ENCODE data around the gene SNRPA1. TPM values are rescaled to one million over a fixed set of nuclear protein-coding genes. Genes with fewer than 3 reads are reported as not detected.

Gene SNRPA1
- total RNA-seq, 2 donors from 2014 or later, result 21.4 to 24.9 TPM

DNA sequence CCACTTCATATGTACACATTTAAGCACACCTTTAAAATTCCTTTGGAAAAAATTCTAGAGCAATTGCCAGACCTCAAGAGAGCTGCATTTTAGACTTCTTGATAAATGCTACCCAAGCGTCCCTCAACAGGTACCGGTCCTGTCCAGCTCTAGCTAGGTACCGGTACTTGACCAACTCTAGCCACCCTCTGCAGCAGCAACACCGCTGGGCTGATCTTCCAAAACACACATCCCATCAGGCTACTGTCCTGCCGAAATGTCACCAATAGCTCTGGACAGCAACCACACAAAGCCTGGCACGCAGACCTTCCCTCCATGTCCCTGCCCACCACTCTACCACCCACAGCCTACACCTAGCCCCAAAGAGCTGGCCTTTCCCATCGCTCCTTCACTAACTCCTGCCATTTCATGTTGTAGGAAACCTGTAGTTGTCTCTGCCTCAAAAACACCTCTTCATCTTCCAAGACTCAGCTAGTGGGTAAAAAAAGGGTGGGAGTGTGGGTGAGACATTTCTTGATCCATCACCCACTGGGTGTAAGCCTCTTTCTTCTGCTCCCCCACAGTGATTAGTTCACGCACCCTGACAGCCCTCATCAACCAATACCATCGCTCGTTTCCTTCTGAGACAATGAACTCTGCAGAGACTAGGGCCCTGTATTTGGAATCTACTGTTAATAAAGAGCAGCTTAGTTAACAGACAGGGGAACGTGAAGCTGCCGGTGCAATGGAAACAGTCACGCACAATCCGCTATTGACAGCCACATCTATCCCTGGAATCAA lies 50.0 kb downstream of the SNRPA1 start:
- no peak overlapping the region for H3K4me3 ChIP-seq
- H3K36me3 ChIP-seq, result no peaks in the 10 kb centered on the region
- H3K9me3 ChIP-seq, result no peaks in the 10 kb centered on the region
- H3K4me1 ChIP-seq, result peaks cover 0 to 97% of the 10 kb centered on the region in 2 donors
- no peak for DNase-seq (ENCODE audit: low spot score)
- peak overlapping the region; percentile 16 to 40 for H3K27ac ChIP-seq
- TF ChIP-seq, protein P1, sequence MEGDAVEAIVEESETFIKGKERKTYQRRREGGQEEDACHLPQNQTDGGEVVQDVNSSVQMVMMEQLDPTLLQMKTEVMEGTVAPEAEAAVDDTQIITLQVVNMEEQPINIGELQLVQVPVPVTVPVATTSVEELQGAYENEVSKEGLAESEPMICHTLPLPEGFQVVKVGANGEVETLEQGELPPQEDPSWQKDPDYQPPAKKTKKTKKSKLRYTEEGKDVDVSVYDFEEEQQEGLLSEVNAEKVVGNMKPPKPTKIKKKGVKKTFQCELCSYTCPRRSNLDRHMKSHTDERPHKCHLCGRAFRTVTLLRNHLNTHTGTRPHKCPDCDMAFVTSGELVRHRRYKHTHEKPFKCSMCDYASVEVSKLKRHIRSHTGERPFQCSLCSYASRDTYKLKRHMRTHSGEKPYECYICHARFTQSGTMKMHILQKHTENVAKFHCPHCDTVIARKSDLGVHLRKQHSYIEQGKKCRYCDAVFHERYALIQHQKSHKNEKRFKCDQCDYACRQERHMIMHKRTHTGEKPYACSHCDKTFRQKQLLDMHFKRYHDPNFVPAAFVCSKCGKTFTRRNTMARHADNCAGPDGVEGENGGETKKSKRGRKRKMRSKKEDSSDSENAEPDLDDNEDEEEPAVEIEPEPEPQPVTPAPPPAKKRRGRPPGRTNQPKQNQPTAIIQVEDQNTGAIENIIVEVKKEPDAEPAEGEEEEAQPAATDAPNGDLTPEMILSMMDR (IDR thresholded peaks at IDR 0.05), result no peak
- H3K27me3 ChIP-seq, result no peaks in the 10 kb centered on the region

DNA sequence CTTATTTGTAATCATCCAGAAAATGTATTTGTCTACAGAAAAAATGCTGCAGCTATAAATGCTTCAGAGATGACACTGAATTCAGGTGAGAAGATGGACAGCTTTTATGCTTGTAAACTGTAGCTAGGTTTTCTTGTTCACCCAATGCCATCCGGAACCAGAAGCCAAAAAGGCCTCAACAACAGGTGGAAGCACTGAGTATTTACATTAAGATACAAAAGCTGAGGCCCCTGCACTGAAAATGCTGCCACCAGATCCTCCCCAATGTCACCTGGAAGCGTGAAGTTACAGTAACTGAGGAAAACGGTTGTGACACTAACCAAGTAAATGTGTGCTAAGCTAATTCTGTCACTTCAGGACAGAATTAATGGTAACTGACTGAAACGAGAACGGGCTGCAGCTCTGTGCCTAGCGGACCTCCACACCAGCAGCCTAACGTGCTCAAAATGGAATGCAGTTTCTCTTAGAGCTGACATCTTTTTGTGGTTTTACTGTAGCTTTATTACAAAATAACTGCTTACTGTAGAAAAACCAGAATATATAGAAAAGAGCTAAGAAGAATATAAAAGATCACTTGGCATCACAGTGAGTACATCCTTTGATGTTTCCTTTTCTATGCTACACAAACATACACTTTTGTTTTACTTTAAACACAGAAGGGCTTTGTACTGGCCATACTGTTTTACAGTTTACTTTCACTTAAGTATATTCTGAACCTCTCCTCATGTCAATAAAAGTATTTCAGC lies 50.8 kb downstream of the SNRPA1 start:
- Histone ChIP-seq H3K4me1 (peaks cover 0 to 98% of the 10 kb centered on the region in 2 donors), H3K4me3 (no peak overlapping the region), H3K9me3 (no peaks in the 10 kb centered on the region), H3K36me3 (no peaks in the 10 kb centered on the region), H3K27ac (peak overlapping the region in 1 of 2 donors; percentile 40), H3K27me3 (no peaks in the 10 kb centered on the region)
- no peak for DNase-seq (ENCODE audit: low spot score)
- TF ChIP-seq, protein P1 (IDR thresholded peaks at IDR 0.05), result no peak

DNA sequence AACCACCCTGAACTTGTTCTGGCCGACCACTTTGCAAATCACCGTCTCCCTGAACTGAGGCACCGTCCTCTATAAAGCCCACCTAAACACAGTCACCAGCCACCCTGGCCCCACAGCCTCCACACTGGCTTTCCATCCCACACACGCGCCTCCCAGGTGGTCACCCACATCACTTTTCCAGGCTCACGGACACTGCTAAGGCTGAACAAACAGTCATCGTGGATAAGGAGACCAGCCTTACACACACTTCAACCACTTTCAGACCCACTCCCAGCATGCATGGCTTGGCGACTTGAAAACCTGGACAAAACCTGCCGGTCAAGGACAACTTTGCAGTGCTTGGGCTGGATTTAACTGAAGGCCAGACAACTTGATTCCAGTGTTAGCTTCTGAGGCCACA lies 51.6 kb downstream of the SNRPA1 start:
- no peaks in the 10 kb centered on the region for H3K27me3 ChIP-seq
- DNase-seq (ENCODE audit: low spot score), result no peak

DNA sequence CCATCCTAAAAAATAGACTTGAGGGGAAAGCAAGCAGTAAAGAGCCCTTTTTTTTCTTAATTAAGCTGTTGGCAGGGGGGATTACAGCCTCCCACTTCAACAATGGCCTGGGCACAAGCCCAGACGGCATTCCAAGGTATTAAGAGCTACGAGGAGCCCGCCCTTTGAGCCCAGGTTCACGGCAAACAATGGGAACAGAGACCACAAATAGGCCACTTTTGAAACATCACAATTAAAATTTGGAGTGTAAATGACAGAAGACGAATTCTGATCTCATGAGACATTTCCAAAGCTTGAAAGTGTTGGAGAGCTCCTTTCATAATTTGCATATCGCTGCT lies 52.1 kb downstream of the SNRPA1 start:
- Histone ChIP-seq H3K36me3 (no peaks in the 10 kb centered on the region), H3K27ac (peak overlapping the region; percentile 40 to 41)
- TF ChIP-seq, protein P1 (IDR thresholded peaks at IDR 0.05), result no peak

More for the DNA sequence above, 51.6 kb downstream of the SNRPA1 start:
- TF ChIP-seq, protein P1 (IDR thresholded peaks at IDR 0.05), result no peak
- Histone ChIP-seq H3K27ac (peak overlapping the region; percentile 21 to 40), H3K9me3 (no peaks in the 10 kb centered on the region), H3K36me3 (no peaks in the 10 kb centered on the region), H3K4me3 (no peak overlapping the region), H3K4me1 (peaks cover 0 to 93% of the 10 kb centered on the region in 2 donors)

DNA sequence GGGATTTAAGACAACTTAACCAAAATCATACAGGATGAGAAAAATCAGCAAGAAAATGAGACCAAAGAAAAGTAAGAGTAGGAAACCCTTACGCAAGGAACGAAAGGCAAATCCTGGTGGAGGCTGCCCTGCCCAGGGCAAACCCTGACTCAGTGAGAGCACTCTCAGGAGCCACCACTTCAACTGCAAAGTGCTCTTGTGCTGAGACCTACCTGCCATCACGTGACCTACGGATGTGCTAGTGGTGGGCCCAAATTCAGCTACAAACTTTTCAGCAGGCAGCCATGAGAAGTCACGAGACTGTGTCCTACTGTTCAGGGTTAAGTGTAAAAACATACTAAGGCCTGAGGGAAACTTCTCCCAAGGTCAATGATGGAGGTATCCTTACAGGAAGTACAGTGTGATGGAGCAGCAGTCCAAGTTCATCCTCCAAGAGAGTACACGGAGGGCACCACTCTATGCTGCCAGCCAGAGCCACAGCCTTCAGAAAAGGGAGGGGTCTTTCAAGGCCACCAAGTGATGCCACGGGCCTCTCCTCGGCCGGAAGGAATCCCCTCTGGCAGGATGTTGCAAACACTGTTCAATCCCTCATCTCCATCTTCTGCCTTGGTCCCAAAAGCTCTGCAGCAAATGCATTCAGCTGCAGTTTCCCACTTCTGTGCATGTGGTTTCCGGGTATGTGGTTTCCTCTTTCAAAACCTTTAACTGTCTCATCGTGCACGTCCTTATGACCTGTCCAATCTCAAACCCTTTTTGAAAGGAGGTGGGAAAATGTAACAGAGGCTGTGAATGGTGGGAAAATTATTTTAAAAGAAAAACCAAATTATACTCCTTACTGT lies 52.7 kb downstream of the SNRPA1 start:
- peaks cover 0 to 83% of the 10 kb centered on the region in 2 donors for H3K4me1 ChIP-seq
- no peak for DNase-seq (ENCODE audit: low spot score)
- peak overlapping the region; percentile 40 to 41 for H3K27ac ChIP-seq
- no peaks in the 10 kb centered on the region for H3K9me3 ChIP-seq
- no peaks in the 10 kb centered on the region for H3K27me3 ChIP-seq
- H3K4me3 ChIP-seq, result no peak overlapping the region
- H3K36me3 ChIP-seq, result no peaks in the 10 kb centered on the region
- TF ChIP-seq, protein P1 (IDR thresholded peaks at IDR 0.05), result no peak

More for the DNA sequence above, 52.1 kb downstream of the SNRPA1 start:
- DNase-seq (ENCODE audit: low spot score), result no peak
- Histone ChIP-seq H3K4me3 (no peak overlapping the region), H3K9me3 (no peaks in the 10 kb centered on the region), H3K27me3 (no peaks in the 10 kb centered on the region), H3K4me1 (peaks cover 0 to 89% of the 10 kb centered on the region in 2 donors)
